ENCODE data around the gene KRTDAP.

Gene KRTDAP

DNA sequence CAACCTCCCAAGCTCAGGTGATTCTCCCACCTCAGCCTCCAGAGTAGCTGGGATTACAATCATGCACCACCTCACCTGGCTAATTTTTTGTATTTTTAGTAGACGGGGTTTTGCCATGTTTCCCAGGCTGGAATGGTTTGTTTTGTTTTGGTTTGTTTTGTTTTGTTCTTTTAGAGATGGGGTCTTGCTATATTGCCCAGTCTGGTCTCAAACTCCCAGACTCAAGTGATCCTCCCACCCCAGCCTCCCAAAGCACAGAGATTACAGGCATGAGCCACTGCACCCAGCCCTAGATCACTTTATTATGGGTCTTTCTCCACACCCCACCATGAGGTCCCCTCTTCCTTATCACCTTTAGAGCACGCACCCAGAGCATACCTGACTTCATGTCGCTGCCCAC, 8.0 kb upstream of the KRTDAP start:
- TF ChIP-seq, protein P1, sequence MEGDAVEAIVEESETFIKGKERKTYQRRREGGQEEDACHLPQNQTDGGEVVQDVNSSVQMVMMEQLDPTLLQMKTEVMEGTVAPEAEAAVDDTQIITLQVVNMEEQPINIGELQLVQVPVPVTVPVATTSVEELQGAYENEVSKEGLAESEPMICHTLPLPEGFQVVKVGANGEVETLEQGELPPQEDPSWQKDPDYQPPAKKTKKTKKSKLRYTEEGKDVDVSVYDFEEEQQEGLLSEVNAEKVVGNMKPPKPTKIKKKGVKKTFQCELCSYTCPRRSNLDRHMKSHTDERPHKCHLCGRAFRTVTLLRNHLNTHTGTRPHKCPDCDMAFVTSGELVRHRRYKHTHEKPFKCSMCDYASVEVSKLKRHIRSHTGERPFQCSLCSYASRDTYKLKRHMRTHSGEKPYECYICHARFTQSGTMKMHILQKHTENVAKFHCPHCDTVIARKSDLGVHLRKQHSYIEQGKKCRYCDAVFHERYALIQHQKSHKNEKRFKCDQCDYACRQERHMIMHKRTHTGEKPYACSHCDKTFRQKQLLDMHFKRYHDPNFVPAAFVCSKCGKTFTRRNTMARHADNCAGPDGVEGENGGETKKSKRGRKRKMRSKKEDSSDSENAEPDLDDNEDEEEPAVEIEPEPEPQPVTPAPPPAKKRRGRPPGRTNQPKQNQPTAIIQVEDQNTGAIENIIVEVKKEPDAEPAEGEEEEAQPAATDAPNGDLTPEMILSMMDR (IDR thresholded peaks at IDR 0.05; ENCODE audit: insufficient read depth, low read length), result no peak
- TF ChIP-seq, protein P2, sequence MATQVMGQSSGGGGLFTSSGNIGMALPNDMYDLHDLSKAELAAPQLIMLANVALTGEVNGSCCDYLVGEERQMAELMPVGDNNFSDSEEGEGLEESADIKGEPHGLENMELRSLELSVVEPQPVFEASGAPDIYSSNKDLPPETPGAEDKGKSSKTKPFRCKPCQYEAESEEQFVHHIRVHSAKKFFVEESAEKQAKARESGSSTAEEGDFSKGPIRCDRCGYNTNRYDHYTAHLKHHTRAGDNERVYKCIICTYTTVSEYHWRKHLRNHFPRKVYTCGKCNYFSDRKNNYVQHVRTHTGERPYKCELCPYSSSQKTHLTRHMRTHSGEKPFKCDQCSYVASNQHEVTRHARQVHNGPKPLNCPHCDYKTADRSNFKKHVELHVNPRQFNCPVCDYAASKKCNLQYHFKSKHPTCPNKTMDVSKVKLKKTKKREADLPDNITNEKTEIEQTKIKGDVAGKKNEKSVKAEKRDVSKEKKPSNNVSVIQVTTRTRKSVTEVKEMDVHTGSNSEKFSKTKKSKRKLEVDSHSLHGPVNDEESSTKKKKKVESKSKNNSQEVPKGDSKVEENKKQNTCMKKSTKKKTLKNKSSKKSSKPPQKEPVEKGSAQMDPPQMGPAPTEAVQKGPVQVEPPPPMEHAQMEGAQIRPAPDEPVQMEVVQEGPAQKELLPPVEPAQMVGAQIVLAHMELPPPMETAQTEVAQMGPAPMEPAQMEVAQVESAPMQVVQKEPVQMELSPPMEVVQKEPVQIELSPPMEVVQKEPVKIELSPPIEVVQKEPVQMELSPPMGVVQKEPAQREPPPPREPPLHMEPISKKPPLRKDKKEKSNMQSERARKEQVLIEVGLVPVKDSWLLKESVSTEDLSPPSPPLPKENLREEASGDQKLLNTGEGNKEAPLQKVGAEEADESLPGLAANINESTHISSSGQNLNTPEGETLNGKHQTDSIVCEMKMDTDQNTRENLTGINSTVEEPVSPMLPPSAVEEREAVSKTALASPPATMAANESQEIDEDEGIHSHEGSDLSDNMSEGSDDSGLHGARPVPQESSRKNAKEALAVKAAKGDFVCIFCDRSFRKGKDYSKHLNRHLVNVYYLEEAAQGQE (IDR thresholded peaks at IDR 0.05; ENCODE audit: insufficient replicate concordance, low read depth), result no peak
- TF ChIP-seq GABPA (IDR thresholded peaks at IDR 0.05; ENCODE audit: low read depth), result no peak
- TF ChIP-seq SPI1 (IDR thresholded peaks at IDR 0.05; ENCODE audit: borderline replicate concordance, low read depth), result no peak
- no peak for DNase-seq (ENCODE audit: low read depth in 1 of 2, low spot score in 1 of 2)
- Histone ChIP-seq H3K27ac (replicated peaks) (no peak overlapping the region), H3K4me3 (replicated peaks; ENCODE audit: insufficient read depth, low read length) (no peak overlapping the region), H3K27me3 (ENCODE audit: insufficient read depth, poor library complexity, severe bottlenecking) (no peaks in the 10 kb centered on the region)

DNA sequence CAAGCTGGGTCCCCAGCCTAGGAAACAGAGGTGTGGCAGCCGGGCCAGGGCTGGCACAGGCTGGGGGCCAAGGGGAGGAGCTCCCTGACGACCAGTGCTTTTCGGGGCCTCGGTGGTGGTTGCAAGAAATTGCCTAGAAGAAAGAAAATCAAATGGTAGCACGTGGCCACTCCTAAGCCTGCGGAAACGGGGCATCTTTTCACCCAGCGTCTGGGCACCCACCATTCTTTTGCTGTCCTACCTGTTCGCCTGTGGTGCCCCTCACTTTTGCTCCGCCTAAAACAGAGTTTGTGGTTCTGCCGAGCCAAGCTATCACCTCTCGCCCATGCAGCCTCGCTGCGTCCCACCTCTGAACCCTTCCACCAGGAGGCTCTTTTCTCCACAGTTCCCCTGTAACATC, 7.1 kb upstream of the KRTDAP start:
- Histone ChIP-seq H3K4me3 (replicated peaks; ENCODE audit: insufficient read depth, low read length) (no peak overlapping the region), H3K27ac (replicated peaks) (no peak overlapping the region), H3K27me3 (ENCODE audit: insufficient read depth, poor library complexity, severe bottlenecking) (peaks cover 2% of the 10 kb centered on the region)
- DNase-seq (ENCODE audit: low read depth in 1 of 2, low spot score in 1 of 2), result no peak
- TF ChIP-seq SPI1 (IDR thresholded peaks at IDR 0.05; ENCODE audit: borderline replicate concordance, low read depth) (no peak), POLR2AphosphoS5 (IDR thresholded peaks at IDR 0.05; ENCODE audit: low read depth) (no peak), GABPA (IDR thresholded peaks at IDR 0.05; ENCODE audit: low read depth) (no peak)
- TF ChIP-seq, protein P2 (IDR thresholded peaks at IDR 0.05; ENCODE audit: insufficient replicate concordance, low read depth), result no peak
- TF ChIP-seq, protein P1 (IDR thresholded peaks at IDR 0.05; ENCODE audit: insufficient read depth, low read length), result no peak

DNA sequence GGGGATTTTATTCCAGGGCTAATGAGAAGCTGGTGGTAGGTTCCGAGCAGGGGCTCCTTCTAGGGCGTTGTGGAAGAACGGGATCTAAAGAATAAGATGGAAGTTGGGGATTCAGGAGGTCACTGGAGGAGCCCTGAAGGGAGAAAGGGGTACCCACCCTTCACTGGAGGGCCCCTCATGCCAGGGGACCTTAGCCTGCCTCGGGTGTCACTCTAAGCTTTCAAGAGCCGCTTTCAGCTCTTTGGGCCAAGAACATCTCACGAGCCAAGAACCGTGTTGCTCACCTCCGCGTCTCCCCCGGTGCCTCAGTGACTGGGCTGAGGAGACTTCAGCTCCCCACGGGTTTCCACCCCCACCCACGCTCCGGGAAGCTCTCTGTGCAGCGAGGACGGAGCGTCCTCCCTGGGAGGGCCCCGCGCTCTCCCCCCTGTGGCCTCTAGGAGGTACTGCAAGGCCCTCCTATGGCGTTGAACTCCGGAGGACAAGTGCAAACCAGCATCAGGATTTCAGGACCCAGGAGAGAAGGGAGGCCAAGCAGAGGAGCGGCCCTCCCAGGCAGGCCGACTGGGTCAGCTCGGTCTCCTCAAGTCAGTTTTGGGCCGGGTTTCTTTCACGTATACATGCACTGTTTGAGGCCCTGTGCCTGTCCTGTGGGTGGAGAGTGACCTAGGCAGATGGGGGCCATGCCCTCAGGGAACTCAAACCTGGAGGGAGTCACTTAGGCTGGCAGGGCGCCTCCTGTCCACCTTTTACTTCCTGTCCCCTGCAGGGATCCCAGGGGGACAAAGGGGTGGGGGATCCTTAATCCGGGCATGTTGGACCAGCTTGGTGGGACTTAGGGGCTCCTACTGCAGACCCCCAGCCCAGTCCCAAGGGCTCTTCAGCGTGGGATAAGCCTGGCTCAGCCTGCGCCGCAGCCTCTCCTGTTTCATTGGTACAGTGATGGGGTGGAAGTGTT, 5.1 kb upstream of the KRTDAP start:
- peak; percentile 36 to 60 for DNase-seq (ENCODE audit: low read depth in 1 of 2, low spot score in 1 of 2)
- no peak overlapping the region for H3K27ac ChIP-seq (replicated peaks)
- no peak overlapping the region for H3K4me3 ChIP-seq (replicated peaks; ENCODE audit: insufficient read depth, low read length)
- no peak for TF ChIP-seq GABPA (IDR thresholded peaks at IDR 0.05; ENCODE audit: low read depth)
- TF ChIP-seq, protein P1 (IDR thresholded peaks at IDR 0.05; ENCODE audit: insufficient read depth, low read length), result peak; percentile 87
- H3K27me3 ChIP-seq (ENCODE audit: insufficient read depth, poor library complexity, severe bottlenecking), result peaks cover 2% of the 10 kb centered on the region
